ENCODE measurements around the gene POU6F2.

Gene POU6F2

DNA sequence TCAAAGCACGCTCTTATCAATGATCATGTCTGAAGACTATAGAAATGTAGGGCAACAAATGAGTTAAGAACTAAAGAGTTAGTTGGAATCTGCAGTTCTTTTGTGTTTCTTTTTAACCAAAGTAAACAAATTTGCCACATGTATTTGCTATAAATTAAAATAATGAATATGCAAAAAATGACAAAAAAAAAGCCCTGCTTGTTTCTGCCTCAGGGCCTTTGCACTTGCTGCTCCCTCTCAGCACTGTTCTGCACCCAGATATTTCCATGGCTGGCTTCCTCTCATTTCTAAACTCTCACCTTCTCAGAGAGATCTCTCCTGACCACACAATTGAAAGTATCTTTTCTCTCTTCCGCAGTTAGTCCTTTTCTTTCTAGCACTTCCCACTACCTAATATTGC, 406.7 kb downstream of the POU6F2 start:
- H3K4me1 ChIP-seq (ENCODE audit: low read length): no peaks in the 10 kb centered on the region
- DNase-seq: no peak
- H3K27ac ChIP-seq (ENCODE audit: low read length): no peak overlapping the region
- H3K4me2 ChIP-seq (ENCODE audit: low read depth, low read length): no peak overlapping the region
- H3F3A ChIP-seq (ENCODE audit: insufficient read depth, low read length): no peaks in the 10 kb centered on the region
- no peak overlapping the region for H3K4me3 ChIP-seq (ENCODE audit: low read length)
- no peaks in the 10 kb centered on the region for H4K20me1 ChIP-seq (ENCODE audit: insufficient read depth, low read length)
- H3K9ac ChIP-seq (ENCODE audit: low read length): no peak overlapping the region
- no peaks in the 10 kb centered on the region for H3K36me3 ChIP-seq (replicated peaks; ENCODE audit: insufficient read depth, low read length)
- H3K9me2 ChIP-seq (replicated peaks; ENCODE audit: insufficient read depth, low read length): no peaks in the 10 kb centered on the region
- H3K9me3 ChIP-seq (replicated peaks; ENCODE audit: insufficient read depth, low read length): no peaks in the 10 kb centered on the region
- TF ChIP-seq, protein P1, sequence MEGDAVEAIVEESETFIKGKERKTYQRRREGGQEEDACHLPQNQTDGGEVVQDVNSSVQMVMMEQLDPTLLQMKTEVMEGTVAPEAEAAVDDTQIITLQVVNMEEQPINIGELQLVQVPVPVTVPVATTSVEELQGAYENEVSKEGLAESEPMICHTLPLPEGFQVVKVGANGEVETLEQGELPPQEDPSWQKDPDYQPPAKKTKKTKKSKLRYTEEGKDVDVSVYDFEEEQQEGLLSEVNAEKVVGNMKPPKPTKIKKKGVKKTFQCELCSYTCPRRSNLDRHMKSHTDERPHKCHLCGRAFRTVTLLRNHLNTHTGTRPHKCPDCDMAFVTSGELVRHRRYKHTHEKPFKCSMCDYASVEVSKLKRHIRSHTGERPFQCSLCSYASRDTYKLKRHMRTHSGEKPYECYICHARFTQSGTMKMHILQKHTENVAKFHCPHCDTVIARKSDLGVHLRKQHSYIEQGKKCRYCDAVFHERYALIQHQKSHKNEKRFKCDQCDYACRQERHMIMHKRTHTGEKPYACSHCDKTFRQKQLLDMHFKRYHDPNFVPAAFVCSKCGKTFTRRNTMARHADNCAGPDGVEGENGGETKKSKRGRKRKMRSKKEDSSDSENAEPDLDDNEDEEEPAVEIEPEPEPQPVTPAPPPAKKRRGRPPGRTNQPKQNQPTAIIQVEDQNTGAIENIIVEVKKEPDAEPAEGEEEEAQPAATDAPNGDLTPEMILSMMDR (IDR thresholded peaks at IDR 0.05; ENCODE audit: low read length): no peak
- TF ChIP-seq EZH2 (optimal IDR thresholded peaks at IDR 0.05; ENCODE audit: low read depth, low read length): no peak
- TF ChIP-seq EZH2phosphoT487 (IDR thresholded peaks at IDR 0.05; ENCODE audit: low read length): no peak
- no peaks in the 10 kb centered on the region for H3K27me3 ChIP-seq (replicated peaks; ENCODE audit: insufficient read depth, low read length)
- H2AFZ ChIP-seq (ENCODE audit: low read length): no peak overlapping the region
- no peaks in the 10 kb centered on the region for H3K79me2 ChIP-seq (ENCODE audit: low read length)

DNA sequence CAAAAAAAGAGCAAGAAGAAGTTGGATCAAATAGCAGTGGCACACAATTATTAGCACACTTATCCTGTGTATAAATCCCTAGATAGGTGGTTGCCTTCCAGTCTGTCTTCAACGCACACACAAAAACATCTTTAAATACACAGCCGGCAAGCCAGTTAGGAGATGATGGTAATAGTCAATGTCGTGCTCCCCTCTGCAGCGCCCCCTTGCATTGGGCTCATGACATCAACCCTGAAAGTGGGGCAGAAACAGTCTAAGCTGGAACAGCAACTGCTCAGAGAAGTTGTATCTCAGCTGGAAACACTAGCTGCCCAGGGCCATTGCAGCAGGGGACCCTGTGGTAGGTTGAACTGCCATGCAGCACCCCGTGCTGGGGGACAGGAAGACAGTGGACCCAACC, 409.0 kb downstream of the POU6F2 start:
- Histone ChIP-seq H3F3A (ENCODE audit: insufficient read depth, low read length) (no peaks in the 10 kb centered on the region), H3K9ac (ENCODE audit: low read length) (no peak overlapping the region), H3K27ac (ENCODE audit: low read length) (no peak overlapping the region), H3K36me3 (replicated peaks; ENCODE audit: insufficient read depth, low read length) (no peaks in the 10 kb centered on the region), H3K4me3 (ENCODE audit: low read length) (no peak overlapping the region), H3K79me2 (ENCODE audit: low read length) (no peaks in the 10 kb centered on the region), H3K27me3 (replicated peaks; ENCODE audit: insufficient read depth, low read length) (no peaks in the 10 kb centered on the region), H3K9me2 (replicated peaks; ENCODE audit: insufficient read depth, low read length) (no peaks in the 10 kb centered on the region), H3K9me3 (replicated peaks; ENCODE audit: insufficient read depth, low read length) (no peaks in the 10 kb centered on the region), H4K20me1 (ENCODE audit: insufficient read depth, low read length) (no peaks in the 10 kb centered on the region), H3K4me2 (ENCODE audit: low read depth, low read length) (no peak overlapping the region), H2AFZ (ENCODE audit: low read length) (no peak overlapping the region), H3K4me1 (ENCODE audit: low read length) (no peaks in the 10 kb centered on the region)
- TF ChIP-seq, protein P1 (IDR thresholded peaks at IDR 0.05; ENCODE audit: low read length): no peak
- TF ChIP-seq EZH2 (optimal IDR thresholded peaks at IDR 0.05; ENCODE audit: low read depth, low read length): no peak
- TF ChIP-seq EZH2phosphoT487 (IDR thresholded peaks at IDR 0.05; ENCODE audit: low read length): no peak
- DNase-seq: no peak

DNA sequence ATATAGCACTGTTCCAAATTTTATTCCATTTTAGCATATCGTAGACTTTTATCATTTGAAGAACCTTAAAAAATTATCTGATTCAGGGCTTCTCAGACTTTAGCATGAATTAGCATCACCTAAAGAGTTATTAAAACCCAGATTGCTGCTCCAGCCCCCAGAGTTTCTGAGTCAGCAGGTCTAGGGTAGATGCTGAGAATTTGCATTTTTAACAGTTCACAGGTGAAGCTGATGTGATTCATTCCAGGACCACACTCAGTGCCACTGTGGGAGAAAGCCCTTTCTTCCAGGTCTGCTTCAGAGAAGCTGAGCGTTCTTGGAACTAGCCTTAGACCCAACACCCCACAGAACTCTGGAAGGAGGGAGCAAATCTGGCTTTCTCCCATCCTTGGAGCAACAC, 414.4 kb downstream of the POU6F2 start:
- TF ChIP-seq EZH2 (optimal IDR thresholded peaks at IDR 0.05; ENCODE audit: low read depth, low read length) (no peak), EZH2phosphoT487 (IDR thresholded peaks at IDR 0.05; ENCODE audit: low read length) (no peak)
- TF ChIP-seq, protein P1 (IDR thresholded peaks at IDR 0.05; ENCODE audit: low read length): no peak
- Histone ChIP-seq H3K27ac (ENCODE audit: low read length) (no peak overlapping the region), H3K27me3 (replicated peaks; ENCODE audit: insufficient read depth, low read length) (no peaks in the 10 kb centered on the region), H3K9me3 (replicated peaks; ENCODE audit: insufficient read depth, low read length) (no peaks in the 10 kb centered on the region), H4K20me1 (ENCODE audit: insufficient read depth, low read length) (no peaks in the 10 kb centered on the region), H3K4me3 (ENCODE audit: low read length) (no peak overlapping the region), H3K79me2 (ENCODE audit: low read length) (no peaks in the 10 kb centered on the region), H3K9me2 (replicated peaks; ENCODE audit: insufficient read depth, low read length) (no peaks in the 10 kb centered on the region), H3K9ac (ENCODE audit: low read length) (no peak overlapping the region), H3K4me2 (ENCODE audit: low read depth, low read length) (no peak overlapping the region), H3K36me3 (replicated peaks; ENCODE audit: insufficient read depth, low read length) (no peaks in the 10 kb centered on the region), H2AFZ (ENCODE audit: low read length) (no peak overlapping the region), H3F3A (ENCODE audit: insufficient read depth, low read length) (no peaks in the 10 kb centered on the region), H3K4me1 (ENCODE audit: low read length) (no peaks in the 10 kb centered on the region)
- no peak for DNase-seq
